ENCODE measurements around the gene DDR1.
"Not testable (repeated sequence)": the region's sequence is repeated elsewhere in the genome, so short reads cannot be mapped to it uniquely, and the experiment has no call there.

DDR1 gene

DNA sequence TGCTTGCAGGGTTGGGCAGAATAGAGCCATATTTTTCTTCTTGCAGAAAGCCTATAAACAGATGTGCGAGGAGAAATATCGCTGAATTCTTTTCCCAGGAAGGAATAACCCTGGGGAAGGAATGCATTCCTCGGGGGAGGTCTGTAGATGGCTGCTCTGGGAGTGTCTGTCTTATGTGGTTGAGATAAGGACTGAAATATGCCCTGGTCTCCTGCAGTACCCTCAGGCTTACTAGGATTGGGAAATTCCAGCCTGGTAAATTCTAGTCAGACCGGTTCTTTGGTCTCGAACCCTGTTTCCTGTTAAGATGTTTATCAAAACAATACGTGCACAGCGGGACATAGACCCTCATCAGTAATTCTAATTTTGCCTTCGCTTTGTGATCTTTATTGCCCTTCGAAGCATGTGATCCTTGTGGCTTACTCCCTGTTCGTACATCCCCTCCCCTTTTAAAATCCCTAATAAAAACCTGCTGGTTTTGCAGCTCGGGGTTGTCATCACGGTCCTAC, 15.0 kb upstream of the DDR1 start:
- Mint-ChIP-seq H3K4me1 (ENCODE audit: low read depth) (peaks cover 27% of the 10 kb centered on the region), H3K9me3 (peaks cover 32% of the 10 kb centered on the region), H3K36me3 (ENCODE audit: low read depth) (peaks cover 30% of the 10 kb centered on the region)
- not testable (repeated sequence) for H3K4me3 Mint-ChIP-seq, H3K27ac Mint-ChIP-seq, H3K27me3 Mint-ChIP-seq

- Mint-ChIP-seq H3K9me3 (peaks cover 32% of the 10 kb centered on the region), H3K36me3 (ENCODE audit: low read depth) (peaks cover 30% of the 10 kb centered on the region), H3K27ac (peak overlapping the region; percentile 97), H3K27me3 (no peaks in the 10 kb centered on the region), H3K4me1 (ENCODE audit: low read depth) (peaks cover 31% of the 10 kb centered on the region), H3K4me3 (peak overlapping the region; percentile 47)
Observed at GRCh38 chr6:30870546-30870945, 13.8 kb upstream of the DDR1 start.

- peak overlapping the region; percentile 97 for H3K27ac Mint-ChIP-seq
- H3K4me1 Mint-ChIP-seq (ENCODE audit: low read depth): peaks cover 41% of the 10 kb centered on the region
- no peaks in the 10 kb centered on the region for H3K27me3 Mint-ChIP-seq
- peak overlapping the region; percentile 57 for H3K4me3 Mint-ChIP-seq
- H3K9me3 Mint-ChIP-seq: peaks cover 32% of the 10 kb centered on the region
- H3K36me3 Mint-ChIP-seq (ENCODE audit: low read depth): peaks cover 30% of the 10 kb centered on the region
Observed at GRCh38 chr6:30871592-30872183, 12.6 kb upstream of the DDR1 start.

- Mint-ChIP-seq H3K36me3 (ENCODE audit: low read depth) (peaks cover 30% of the 10 kb centered on the region), H3K4me1 (ENCODE audit: low read depth) (peaks cover 55% of the 10 kb centered on the region), H3K27me3 (no peaks in the 10 kb centered on the region), H3K9me3 (peaks cover 28% of the 10 kb centered on the region), H3K27ac (no peak overlapping the region), H3K4me3 (no peak overlapping the region)
Observed at GRCh38 chr6:30873137-30873640, 11.1 kb upstream of the DDR1 start.

DNA sequence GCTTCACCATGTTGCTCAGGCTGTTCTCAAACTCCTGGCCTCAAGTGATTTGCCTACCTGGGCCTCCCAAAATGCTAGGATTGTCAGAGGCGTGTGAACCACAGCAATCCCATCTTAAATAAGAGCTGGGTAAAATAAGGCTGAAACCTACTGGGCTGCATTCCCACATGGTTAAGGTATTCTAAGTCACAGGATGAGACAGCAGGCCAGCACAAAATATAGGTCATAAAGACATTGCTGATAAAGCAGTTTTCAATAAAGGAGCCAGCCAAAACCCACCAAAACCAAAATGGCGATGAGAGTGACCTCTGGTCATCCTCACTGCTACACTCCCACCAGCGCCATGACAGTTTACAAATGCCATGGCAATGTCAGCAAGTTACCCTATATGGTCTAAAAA, 10.5 kb upstream of the DDR1 start:
- H3K4me3 Mint-ChIP-seq, H3K27me3 Mint-ChIP-seq, H3K27ac Mint-ChIP-seq: not testable (repeated sequence)
- Mint-ChIP-seq H3K9me3 (peaks cover 22% of the 10 kb centered on the region), H3K4me1 (ENCODE audit: low read depth) (peaks cover 60% of the 10 kb centered on the region), H3K36me3 (ENCODE audit: low read depth) (peaks cover 26% of the 10 kb centered on the region)

- H3K4me3 Mint-ChIP-seq: no peak overlapping the region
- H3K27me3 Mint-ChIP-seq: no peaks in the 10 kb centered on the region
- peak overlapping the region; percentile 74 for H3K27ac Mint-ChIP-seq
- peaks cover 18% of the 10 kb centered on the region for H3K9me3 Mint-ChIP-seq
- peaks cover 64% of the 10 kb centered on the region for H3K4me1 Mint-ChIP-seq (ENCODE audit: low read depth)
- H3K36me3 Mint-ChIP-seq (ENCODE audit: low read depth): peaks cover 17% of the 10 kb centered on the region
Observed at GRCh38 chr6:30875244-30876038, 8.9 kb upstream of the DDR1 start.

DNA sequence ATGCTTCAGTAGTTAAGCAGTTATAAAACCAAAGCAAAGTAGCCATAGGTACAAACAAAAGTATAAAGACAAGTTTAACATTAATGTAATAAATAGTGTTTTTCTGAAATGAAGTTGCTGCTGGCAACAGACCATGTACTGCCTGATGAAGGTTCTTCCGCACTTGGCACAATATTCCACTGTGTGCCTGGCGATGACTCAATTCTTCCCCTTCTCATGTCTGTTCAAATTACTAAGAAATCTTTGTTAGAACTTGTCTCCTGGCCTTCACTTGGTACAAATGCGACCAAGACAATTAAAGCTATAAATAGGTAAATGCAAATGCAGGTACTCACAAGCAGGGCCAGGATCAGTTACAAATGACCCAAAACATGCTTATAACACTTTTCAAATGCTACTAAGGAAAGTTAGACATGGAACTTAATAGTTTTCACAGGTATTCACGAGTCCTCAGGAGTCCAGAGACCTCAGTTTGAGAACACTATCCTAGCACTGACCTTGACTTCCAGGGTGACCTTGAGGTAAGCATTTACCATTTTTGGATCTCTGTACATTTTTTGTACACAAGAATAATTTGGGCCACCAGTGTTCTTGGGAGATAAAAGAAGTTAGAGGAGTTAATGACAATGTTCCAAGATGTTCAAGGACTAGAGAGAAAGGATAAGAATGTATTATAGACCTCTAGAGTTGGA, 8.1 kb upstream of the DDR1 start:
- Mint-ChIP-seq H3K36me3 (ENCODE audit: low read depth) (peaks cover 13% of the 10 kb centered on the region), H3K9me3 (peaks cover 13% of the 10 kb centered on the region), H3K4me3 (peak overlapping the region; percentile 49), H3K27me3 (no peaks in the 10 kb centered on the region), H3K27ac (peak overlapping the region; percentile 79), H3K4me1 (ENCODE audit: low read depth) (peaks cover 57% of the 10 kb centered on the region)

GRCh38 chr6:30877419-30878262, 6.7 kb upstream of the DDR1 start:
- Mint-ChIP-seq H3K4me1 (ENCODE audit: low read depth) (peaks cover 51% of the 10 kb centered on the region), H3K36me3 (ENCODE audit: low read depth) (no peaks in the 10 kb centered on the region), H3K4me3 (peak overlapping the region; percentile 67), H3K27ac (peak overlapping the region; percentile 90), H3K27me3 (no peaks in the 10 kb centered on the region), H3K9me3 (peaks cover 4% of the 10 kb centered on the region)

- no peaks in the 10 kb centered on the region for H3K36me3 Mint-ChIP-seq (ENCODE audit: low read depth)
- no peaks in the 10 kb centered on the region for H3K27me3 Mint-ChIP-seq
- H3K4me3 Mint-ChIP-seq: no peak overlapping the region
- H3K4me1 Mint-ChIP-seq (ENCODE audit: low read depth): peaks cover 58% of the 10 kb centered on the region
- H3K27ac Mint-ChIP-seq: no peak overlapping the region
- H3K9me3 Mint-ChIP-seq: no peaks in the 10 kb centered on the region
Observed at GRCh38 chr6:30879684-30880427, 4.5 kb upstream of the DDR1 start.

DNA sequence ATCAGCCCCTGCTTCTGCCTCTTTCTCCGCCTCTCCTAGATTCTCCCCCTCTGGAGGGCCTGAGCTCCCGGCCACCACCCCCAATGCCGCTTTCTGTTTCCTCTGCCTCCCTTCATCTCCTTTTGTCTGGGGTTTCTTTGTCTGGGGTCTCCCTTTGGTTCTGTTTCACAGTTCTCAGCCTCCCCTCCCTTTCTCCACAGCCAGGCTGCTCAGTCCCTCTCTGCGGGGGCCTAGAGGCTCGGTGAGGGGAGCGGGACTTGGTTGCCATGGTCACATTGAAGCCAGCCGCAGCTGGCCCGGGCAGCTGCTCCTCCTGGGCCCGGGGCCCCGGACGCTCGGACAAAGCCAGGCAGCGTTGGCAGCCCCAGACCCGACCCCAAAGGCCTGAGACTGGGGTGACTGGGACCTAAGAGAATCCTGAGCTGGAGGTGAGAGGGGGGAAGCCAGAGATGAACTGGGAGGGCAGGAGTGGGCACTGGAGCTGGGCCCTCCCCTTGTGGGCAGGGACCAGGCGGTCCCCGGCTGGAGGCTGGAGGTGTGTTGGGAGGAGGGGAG, 3.5 kb upstream of the DDR1 start:
- H3K27me3 Mint-ChIP-seq: no peaks in the 10 kb centered on the region
- H3K36me3 Mint-ChIP-seq (ENCODE audit: low read depth): no peaks in the 10 kb centered on the region
- no peak overlapping the region for H3K4me3 Mint-ChIP-seq
- no peaks in the 10 kb centered on the region for H3K9me3 Mint-ChIP-seq
- H3K27ac Mint-ChIP-seq: no peak overlapping the region
- peaks cover 59% of the 10 kb centered on the region for H3K4me1 Mint-ChIP-seq (ENCODE audit: low read depth)

DNA sequence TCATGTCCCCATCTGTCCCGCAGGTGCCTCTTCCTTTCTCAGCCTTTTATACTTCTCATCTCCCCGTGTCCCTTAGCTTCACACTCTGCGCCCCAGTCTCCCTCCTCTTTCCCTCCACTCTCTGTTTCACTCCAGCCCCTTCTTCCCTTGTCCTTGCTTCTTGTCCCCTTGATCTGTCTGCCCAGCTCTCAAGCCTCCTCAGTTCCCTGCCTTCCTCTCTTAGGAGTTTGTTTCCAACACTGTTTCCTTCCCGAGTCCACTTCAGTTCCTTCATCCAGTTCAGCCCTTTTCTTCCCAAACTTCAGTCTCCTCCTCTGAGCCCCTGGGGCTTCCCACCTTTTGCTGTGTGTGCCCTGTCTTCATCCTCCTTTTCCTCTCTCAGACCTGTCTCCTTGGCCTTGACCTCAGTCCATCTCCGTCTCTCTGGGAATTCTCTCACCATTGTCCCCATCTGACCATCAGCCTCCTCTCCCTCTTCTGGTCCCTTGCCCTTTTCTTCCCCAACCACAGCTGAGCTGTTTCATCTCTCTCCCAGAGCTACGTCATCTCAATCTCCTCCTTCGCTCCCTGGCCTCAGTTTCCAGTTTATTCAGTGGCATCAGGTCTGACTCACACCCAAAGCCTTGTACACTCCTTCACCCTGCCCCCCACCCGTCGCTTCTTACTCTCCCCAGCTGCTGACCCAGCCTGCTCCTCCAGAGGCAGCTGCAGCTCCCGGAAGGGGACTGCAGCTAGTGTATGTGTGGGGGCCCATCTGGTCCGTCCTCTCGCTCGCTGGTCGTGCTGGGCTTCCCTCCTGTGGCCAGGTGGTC, 2.7 kb upstream of the DDR1 start:
- Mint-ChIP-seq H3K9me3 (no peaks in the 10 kb centered on the region), H3K27me3 (no peaks in the 10 kb centered on the region), H3K4me1 (ENCODE audit: low read depth) (peaks cover 60% of the 10 kb centered on the region), H3K4me3 (no peak overlapping the region), H3K27ac (peak overlapping the region; percentile 59), H3K36me3 (ENCODE audit: low read depth) (no peaks in the 10 kb centered on the region)

DNA sequence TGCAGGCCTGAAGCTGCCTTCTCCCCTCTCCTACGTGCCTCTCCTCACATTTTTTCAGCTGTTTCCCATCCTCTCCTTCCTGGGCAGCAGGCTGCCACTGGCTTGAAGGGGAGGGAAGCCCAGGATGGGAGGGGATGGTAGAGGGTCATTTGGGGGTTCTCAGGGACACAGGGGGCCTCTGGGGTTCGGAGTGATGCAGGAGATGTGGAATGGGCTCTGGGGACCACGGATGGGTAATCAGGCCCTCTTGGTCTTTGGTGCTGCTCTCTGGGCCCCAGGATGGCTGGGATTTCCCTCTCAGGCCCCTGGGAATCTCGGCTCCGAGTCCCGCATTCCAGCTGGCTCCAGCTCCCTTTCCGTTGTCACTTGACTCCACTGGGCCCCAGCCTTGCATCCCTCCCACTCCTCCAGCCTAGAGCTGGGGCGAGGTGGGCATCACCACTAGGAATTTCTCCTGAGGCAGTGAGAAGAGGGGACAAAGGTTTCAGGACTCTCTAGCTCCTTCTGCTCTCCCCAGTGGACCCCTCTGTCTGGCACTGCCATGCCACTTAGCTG, 2.0 kb upstream of the DDR1 start:
- Mint-ChIP-seq H3K27me3 (no peaks in the 10 kb centered on the region), H3K36me3 (ENCODE audit: low read depth) (no peaks in the 10 kb centered on the region), H3K4me3 (no peak overlapping the region), H3K27ac (no peak overlapping the region), H3K4me1 (ENCODE audit: low read depth) (peaks cover 57% of the 10 kb centered on the region), H3K9me3 (no peaks in the 10 kb centered on the region)

Data from stimulated activated naive CD8-positive, alpha-beta T cell treated with anti-CD3 and anti-CD28 coated beads, Interleukin-15, Interleukin-2, amounts not matched to agents 100 ng/mL and 50 ng/mL, for 24 hours (primary cell).